Esophagus muscularis mucosa (tissue), 4 donors: ENCODE data around the gene ZNF853.

Source experiments
- CTCF ChIP-seq, 3 experiments: fragments of 200-600 bp in 2 of 3; fragments of 450-650 bp in 1 of 3; sonication (generic) in 2 of 3; IDR thresholded peaks; one replicate each; pipeline ENCODE4 v1.5.1; 2017 to 2019; ENCODE audit warnings: antibody characterized with exemption in 3 of 3, mild to moderate bottlenecking in 2 of 3, moderate library complexity in 1 of 3
- EP300 ChIP-seq: sonication (generic); formaldehyde crosslinking; IDR thresholded peaks from one replicate; pipeline ENCODE4 v1.6.1; 2017; ENCODE audit warnings: antibody characterized with exemption
- POLR2A ChIP-seq: fragments of 450-650 bp; IDR thresholded peaks from one replicate; pipeline ENCODE4 v1.6.1; 2017; ENCODE audit warnings: antibody characterized with exemption, moderate library complexity, mild to moderate bottlenecking, low read depth

- TF ChIP-seq CTCF (IDR thresholded peaks at IDR 0.05) (no peak), EP300 (no peak), POLR2A (no peak)
Observed at GRCh38 chr7:6628045-6628444, 12.6 kb downstream of the ZNF853 start.
